ENCODE data around the gene RIN3.
"Not testable (repeated sequence)": the region's sequence is repeated elsewhere in the genome, so short reads cannot be mapped to it uniquely, and the experiment has no call there.

Gene RIN3

DNA sequence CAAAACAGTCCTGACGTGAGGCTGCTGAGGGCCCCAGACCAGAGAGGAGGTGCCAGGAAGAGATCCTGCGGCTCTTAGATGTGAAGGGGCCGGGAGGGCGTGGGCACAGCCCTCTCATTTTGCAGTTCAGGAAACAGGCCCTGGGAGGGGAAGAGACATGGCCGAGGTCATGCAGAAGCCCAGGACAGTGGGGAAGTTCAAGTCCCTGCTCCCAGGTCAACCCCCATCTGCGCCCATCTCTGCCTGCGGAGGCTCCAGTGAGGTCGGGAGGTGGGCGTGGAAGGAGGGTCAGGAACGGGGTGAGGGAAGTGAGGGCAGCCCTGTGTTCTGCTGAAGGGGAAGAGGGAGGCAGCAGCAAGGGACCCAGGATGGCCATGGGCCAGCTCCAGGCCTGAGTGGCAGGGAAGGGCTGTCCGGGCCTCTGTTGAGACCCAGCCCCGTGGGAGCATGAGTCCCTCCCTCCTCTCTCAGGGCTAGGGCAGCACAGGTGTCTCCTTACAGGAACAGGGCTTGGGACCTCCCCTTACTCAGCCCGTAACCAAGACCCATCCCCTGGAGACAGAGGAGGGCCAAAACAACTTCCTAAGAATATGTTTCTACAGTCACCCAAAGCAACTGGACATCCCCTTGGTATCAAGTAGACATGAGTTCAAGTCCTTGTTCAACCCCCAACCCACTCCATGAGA lies 144.0 kb downstream of the RIN3 start:
- in situ Hi-C loops (cut with MboI; ENCODE audit: low sequenced_read_pairs): no loop called here

DNA sequence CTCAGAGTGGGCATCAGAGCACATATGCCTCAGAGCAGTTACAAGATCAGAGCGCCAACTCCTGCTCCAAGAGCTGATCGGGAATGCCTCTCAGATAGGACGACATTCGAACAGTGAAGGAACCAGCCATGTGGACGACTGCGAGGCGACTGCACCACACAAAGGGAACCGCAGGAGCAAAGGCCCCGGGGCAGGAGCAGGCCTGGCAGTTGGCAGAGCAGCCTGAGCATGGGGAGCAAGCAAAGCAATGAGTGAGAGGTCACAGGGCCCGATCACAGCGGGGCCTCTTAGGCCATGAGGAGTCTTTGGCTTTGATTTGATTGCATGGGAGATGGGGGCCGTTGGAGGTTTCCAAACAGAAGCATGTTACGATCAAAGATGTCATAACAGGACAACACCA lies 144.6 kb downstream of the RIN3 start:
- in situ Hi-C loops (cut with MboI; ENCODE audit: low sequenced_read_pairs): no loop called here

DNA sequence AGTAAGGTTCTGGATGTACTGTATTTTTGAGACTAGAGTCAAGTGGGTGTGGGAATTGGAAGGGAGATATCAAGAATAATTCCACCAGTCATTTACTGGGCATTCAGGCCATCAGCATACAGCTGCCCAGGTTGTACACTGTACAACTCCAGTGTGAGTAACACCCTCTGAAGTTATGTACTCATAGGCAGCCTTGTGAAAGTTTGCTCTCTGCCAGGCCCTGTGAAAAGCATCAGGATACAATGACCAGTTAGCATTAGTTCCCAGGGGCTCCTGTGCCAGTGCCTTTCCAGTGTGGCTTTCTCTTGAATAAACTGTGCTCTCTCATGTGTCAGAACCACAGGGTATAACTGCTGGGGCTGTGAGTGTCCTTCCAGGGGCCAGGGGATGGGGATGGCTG lies 145.1 kb downstream of the RIN3 start:
- in situ Hi-C loops (cut with MboI; ENCODE audit: low sequenced_read_pairs): no loop called here

DNA sequence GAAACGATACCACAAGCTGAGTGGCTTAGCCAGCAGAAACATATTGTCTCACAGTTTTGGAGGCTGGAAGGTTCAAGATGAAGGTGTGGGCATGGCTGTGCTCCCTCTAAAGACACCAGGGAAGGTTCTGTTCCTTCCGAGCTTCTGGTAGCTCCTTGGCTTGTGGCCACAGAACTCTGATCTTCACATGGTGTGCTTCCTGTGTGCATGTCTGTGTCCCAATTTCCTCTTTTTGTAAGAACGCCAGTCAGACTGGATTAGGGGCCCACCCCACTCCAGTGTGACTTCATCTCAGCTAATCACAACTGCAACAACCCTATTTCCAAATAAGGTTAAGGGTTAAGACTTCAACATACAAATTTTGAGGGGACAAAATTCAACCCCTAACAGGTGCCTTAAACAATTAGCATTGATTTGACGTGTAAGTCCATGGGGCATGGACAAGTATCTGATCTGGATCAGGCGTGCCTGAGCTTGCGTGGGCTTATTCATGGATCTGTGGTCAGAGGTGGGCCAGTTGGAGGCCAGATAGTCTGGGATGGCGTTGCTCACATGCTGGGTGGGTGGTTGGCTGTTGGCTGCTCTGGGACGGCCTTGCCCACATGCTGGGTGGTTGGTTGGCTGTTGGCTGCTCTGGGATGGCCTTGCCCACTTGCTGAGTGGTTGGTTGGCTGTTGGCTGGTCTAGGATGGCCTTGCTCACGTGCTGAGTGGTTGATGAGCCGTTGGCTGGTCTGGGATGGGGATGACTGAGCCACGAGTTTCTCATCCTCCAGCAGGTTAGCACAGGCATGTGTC lies 146.4 kb downstream of the RIN3 start:
- in situ Hi-C loops (cut with MboI; ENCODE audit: low sequenced_read_pairs): no loop called here

DNA sequence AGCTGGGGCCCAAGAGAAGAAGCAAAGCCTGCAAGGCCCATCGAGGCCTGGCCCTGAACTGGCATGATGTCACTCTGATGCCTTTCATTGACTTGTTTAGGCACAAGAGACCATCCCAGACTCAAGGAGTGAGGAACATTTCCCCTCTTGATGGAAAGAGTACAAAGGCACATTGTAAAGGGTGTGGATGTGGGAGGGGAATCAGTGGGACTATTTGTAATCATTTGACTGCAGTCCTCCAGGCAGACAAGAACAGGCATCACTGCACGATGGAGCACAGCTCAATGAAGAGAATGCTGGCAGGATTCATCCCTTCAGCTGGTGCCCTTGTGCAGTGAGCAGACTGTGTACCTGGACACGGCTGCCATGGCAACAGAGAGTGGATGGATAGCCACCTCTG lies 147.0 kb downstream of the RIN3 start:
- in situ Hi-C loops (cut with MboI; ENCODE audit: low sequenced_read_pairs): no loop called here

DNA sequence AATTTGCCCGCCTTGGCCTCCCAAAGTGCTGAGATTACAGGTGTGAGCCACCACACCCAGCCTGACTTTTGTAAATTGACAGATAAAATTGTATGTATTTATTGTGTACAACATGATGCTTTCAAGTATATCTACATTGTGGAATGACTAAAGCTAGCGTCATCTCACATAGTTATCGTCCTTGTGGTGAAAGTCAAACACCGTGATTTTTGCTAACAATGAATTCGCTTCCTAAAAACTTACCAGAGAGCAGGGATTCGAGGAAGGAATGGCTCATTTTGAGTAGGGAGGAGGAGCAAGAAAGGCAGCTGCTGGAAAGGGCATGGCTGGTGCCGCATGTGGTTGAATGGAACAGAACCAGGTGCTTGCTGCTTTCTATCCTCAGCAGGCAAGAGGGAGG lies 149.5 kb downstream of the RIN3 start:
- in situ Hi-C loops (cut with MboI; ENCODE audit: low sequenced_read_pairs): no loop called here

DNA sequence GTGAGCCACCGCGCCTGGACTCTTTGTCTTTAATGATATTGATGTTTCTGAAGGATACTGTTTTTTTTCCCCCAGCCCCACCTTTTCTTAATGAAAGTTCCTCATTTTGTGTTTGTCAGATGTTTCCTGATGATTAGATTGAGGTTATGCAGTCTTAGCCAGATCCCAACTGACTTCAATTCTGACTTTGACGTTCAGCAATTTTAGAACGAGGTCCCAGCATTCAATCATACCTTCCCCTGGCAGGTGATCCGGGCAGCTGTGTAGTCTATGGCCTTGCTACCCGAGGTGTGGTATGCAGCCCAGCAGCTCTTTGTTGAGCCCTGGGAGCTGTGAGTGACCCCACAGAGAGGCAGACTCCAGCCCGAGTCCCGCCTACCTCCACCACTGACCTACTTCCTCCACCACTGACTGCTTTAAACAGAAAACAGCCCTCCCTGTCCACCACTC lies 152.1 kb downstream of the RIN3 start:
- in situ Hi-C loops (cut with MboI; ENCODE audit: low sequenced_read_pairs): no loop called here

DNA sequence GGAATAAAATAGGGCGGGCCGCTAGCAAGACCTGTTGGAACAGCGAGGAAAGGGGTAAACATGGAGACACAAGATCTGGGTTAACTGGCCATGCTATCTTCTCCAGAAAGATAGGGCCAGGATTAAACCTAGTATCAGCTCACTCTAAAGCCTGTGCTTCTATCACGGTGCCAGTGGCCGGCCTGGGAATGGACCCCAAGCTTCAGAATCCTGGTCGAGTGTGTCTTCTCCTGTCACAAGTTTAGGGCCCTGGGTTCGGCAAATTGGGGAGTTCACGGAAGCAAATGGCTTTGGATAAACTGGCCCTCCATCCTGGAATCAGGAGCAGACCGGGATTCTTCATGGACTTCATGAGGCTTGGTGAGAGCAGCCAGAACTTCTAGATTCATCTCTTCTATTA lies 152.7 kb downstream of the RIN3 start:
- in situ Hi-C loops (cut with MboI; ENCODE audit: low sequenced_read_pairs): no loop called here

DNA sequence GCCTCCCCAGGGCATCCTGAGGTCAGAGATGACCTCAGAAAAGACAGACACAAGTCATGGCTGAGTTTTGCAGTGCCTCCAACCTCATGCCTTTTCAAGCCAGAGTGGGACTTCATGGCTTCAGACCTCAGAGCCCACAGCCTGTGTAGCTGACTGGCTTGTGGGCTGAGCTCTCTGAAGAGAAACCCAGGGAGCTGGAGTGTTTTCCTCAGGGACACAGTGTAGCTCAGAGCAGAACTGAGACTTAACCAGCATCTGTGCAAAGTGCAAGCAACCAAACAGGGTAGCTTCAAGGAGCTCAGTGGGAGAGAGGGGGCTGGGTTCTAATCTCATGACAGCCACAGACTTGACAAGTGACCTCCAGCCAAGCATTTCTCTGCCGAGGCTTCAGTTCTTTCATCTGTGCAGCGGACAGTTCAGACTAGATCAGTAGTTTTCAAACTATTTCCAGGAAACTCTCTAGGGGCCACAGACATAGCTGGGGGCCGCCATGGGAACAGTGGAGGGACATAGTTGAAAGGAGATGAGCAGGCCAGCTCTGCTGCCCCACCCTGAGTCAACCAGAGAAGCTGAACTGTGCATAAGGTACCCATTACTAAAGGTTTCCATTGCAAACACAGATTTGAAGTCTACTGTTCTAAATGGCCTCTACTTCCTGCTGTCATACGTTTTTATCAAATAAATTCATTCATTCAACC lies 154.8 kb downstream of the RIN3 start:
- in situ Hi-C loops (cut with MboI; ENCODE audit: low sequenced_read_pairs): no loop called here

DNA sequence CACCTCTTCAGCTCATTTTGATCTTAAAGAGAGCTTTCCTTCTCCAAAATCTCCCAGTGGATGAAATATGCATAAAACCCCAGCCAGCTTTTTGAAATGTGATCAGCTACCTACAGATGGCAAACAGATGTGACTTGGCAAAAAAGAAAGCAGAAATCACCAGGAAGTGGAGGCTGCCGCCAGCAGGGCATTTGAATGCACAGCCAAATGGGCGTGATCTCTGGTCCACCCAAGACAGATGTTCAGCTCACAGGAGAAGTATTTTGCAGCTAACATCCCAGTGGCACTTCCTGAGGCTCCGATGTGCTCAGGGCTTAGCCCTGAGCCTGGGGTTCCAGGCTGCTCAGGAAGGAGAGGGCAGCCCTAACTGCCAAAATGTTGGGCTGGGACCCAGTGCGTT lies 156.6 kb downstream of the RIN3 start:
- in situ Hi-C loops (cut with MboI; ENCODE audit: low sequenced_read_pairs): no loop called here

DNA sequence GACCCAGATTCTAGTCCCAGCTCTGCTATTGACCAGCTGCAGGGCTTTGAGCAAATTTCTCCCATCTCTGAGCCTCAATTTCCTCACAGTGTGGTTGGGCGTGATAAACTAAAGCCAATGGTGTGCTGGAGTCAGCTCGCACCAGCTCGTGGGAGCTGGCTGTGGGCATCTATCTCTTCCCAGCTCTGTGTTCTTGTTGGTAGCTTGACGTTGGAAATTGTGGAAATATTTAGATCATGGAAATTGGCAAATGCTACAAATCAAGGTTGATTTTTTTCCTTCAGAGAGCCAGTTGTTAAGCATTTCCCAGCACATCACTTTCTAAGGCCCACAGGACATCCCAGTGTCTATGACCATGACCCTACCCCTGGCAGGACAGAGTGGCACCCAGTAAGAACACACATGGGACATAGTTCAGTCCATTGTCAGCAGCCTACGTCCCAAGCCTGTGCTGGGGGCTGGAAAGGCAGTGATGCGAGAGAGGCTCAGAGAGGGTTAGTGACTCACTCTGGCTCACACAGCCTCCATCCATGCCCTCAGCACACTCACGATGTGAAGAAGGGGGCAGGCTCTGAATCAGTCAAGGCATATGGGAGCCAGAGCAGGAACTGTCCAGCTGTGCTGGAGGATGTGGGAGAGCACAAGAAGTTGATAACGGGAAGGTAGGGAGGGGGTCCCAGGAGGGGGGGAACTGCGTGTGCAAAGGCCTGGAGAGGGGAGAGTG lies 157.2 kb downstream of the RIN3 start:
- in situ Hi-C loops (cut with MboI; ENCODE audit: low sequenced_read_pairs): no loop called here

DNA sequence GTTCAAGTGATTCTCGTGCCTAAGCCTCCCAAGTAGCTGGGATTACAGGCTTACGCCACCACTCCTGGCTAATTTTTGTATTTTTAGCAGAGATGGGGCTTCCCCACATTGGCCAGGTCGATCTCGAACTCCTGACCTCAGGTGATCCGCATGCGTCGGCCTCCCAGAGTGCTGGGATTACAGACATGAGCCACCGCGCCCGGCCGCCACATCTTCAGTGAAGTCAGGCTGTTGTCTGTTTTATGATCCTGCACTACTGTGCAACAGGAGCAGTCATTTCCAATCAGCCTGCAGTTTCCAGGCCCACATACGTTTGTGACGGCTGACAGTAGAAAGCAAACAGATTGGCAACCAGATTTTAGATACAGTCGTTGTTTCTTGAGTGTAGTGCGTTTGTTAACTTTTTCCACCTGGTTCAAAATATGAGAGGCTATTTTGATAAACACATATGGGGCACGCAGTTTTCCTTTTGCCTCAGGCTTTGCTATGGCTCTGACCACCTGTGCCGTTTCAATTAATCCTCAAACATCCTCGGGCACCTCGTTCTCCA lies 160.1 kb downstream of the RIN3 start:
- in situ Hi-C loops (cut with MboI; ENCODE audit: low sequenced_read_pairs): no loop called here

DNA sequence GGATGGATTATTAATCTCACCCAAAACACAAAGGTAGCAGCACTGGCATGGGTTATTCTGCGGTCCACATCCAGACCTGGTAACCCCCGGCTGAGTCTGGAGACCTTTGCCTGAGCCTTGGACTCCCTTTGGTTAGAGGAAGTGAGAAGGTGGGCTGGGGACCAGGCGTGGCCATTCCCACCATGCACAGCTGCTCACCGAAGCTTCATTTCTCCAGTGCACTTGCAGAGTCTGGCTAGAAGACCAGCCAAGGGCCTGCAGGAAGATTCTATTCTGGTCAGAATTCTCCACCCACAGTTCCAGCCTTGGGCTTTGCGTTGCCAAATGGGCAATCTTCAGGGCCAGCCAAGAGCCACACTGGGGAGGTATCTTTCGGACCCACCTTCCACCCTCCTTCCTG lies 161.8 kb downstream of the RIN3 start:
- in situ Hi-C loops (cut with MboI; ENCODE audit: low sequenced_read_pairs): no loop called here

DNA sequence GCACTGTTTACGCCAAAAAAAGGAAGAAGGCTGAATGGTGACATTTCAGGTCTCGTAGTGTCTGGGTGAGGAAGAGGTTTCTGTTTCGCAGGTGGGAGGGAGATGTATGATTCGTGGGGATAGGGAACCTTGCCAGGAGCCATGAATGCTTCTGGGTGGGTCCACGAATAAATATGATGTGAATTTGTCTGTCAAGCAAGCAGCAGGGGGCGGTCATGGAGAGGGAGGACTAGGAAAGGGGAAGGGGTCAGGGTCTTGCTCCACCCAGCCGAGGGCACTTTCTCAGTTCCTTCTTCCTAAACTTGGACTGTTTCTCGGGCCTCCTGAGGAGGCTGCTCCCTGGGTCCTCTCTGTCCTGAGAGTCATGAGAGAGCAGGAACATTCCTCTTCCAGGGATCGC lies 162.4 kb downstream of the RIN3 start:
- in situ Hi-C loops (cut with MboI; ENCODE audit: low sequenced_read_pairs): no loop called here

DNA sequence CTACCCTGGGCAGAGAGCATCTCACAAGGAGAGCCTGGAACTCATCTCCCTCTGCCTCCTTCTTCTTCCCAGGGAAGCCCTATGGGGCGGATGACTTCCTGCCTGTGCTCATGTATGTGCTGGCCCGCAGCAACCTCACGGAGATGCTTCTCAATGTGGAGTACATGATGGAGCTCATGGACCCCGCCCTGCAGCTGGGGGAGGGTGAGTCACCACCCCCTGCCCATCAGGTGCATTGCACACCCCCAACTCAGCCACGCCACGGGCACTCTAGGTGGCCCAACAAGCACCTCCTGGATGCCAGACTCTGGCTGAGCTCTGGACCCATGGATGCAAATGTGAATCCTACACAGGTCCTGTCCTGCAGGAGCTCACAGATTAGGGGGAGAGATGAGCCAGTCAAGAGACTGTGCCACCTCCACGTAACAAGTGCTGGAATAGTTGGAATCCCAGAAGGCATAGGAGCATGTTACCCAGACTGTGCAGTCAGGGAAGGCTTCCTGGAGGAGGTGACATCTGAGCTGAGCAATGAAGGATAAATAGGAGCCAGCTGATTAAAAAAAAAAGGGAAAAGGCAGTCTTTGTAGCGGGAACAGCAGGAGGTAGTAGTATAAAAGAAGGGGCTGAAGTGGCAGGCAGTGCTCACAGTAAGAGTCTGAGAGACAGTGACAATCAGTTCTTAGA lies 163.0 kb downstream of the RIN3 start:
- in situ Hi-C loops (cut with MboI; ENCODE audit: low sequenced_read_pairs): no loop called here

DNA sequence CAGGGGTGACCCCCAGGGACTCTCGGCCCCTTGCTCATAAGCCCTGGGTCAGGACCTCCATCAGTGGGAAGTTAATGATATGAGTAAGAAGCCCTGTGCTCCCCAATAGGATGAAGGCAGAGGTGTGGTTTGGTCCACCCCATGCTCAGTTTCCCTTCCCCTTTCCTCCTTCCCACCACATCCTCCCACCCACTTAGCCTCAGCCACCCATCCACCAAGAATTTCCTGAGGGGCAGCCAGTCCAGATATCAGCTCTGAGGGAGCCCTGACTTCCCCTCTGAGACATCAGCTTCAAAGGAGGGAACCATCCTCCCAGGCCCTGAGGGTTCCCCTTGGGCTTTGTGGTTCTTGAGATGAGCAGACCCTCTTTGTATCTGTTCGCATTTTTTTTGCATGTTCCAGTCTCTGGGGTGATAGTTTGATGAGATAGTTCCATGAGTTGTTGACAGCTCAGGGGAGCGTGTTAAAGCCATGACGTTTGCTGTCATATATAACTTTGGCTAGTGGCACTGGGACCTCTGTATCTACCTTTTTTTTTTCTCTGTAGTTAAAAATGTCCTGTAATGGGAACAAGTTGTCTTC lies 163.6 kb downstream of the RIN3 start:
- in situ Hi-C loops (cut with MboI; ENCODE audit: low sequenced_read_pairs): no loop called here

DNA sequence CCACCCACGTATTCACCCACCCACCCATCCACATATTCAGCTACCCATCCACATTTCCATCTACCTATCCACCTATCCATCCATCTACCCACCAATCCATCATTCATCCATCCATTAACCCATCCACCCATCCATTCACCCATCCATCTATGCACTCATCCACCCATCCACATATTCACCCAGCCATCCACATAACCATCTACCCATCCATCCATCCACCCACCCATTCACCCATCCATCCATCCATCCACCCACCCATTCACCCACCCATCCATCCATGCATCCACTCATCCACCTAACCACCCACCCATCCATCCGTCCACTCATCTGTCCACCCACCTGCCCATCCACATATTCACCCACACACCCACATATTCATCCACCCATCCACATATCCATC lies 164.4 kb downstream of the RIN3 start:
- in situ Hi-C loops (cut with MboI; ENCODE audit: low sequenced_read_pairs): no loop called here

DNA sequence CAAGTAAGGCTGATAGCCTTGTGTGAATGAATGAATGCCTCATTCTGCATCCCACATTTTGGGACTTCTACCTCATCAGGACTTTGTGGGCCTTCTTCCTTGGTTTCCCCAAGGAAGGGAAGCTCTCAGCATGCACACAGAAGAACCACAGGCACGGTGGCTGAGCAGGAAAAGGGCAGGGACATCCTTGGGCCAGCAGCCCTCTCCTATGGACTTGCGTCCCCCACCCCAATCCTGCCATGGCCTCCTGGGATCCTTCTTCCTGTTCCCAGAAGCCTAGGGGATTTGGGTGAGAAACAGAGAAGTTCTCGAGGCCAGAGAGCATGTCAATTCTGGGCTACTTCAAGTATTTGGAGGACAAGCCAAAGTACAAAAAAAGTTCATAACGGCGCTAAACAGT lies 165.2 kb downstream of the RIN3 start:
- in situ Hi-C loops (cut with MboI; ENCODE audit: low sequenced_read_pairs): no loop called here

DNA sequence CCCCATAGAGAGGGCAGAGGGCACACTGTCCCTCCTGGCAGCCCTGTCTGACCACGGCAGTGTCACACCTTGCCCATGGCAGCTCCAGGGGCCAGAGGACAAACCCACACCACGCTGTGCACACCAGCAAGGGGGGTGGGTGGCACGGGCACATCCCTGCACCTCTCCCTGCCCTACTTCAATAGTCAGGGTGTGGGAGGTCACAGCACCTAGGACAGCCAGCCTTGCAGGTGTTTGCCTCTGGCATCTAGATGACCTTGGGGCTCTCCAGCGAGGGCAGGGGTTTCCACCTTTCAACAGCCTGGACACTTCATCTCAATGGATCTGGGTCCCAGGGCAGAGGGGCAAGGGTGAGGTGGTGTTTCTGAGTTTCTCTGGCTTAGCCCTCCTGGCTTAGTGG lies 165.7 kb downstream of the RIN3 start:
- in situ Hi-C loops (cut with MboI; ENCODE audit: low sequenced_read_pairs): no loop called here

DNA sequence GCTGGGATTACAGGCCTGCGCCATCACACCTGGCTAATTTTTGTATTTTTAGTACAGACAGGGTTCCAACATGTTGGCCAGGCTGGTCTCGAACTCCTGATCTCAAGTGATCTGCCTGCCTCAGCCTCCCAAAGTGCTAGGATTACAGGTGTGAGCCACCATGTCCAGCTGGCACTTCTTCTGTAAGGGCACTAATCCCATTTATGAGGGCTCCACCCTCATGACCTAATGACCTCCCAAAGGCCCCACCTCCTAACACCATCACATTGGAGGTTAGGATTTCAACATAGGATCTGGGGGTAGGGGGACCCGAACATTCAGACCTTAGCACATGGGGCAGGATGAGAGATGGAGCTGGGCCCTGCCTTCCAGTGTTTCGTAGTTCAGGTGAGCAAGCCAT lies 166.7 kb downstream of the RIN3 start:
- in situ Hi-C loops (cut with MboI; ENCODE audit: low sequenced_read_pairs): not testable (repeated sequence)

All from hTERT RPE-1 (cell line).